H1 (cell line): ENCODE measurements around the gene DBR1. TPM values are rescaled to one million over a fixed set of nuclear protein-coding genes. Genes with fewer than 3 reads are reported as not detected.

Source experiments
- FOSL1 ChIP-seq: IDR thresholded peaks from 2 replicates; pipeline ENCODE4 v1.6.1; 2011; ENCODE audit warnings: mild to moderate bottlenecking, low read depth, low read length, moderate library complexity; ENCODE audit not compliant: insufficient read depth
- NANOG ChIP-seq: IDR thresholded peaks from 2 replicates; pipeline ENCODE4 v1.6.1; 2011; ENCODE audit warnings: low read length, low read depth, mild to moderate bottlenecking, inconsistent platforms; ENCODE audit not compliant: insufficient read depth, poor library complexity, severe bottlenecking
- POLR2AphosphoS5 ChIP-seq: IDR thresholded peaks from 2 replicates; pipeline ENCODE4 v1.6.1; 2011; ENCODE audit warnings: low read depth, low read length
- RAD21 ChIP-seq, 2 experiments: IDR thresholded peaks in 1 of 2; conservative IDR thresholded peaks in 1 of 2; 2 replicates each; pipeline ENCODE4 v1.6.1; 2011; ENCODE audit warnings: low read depth in 2 of 2, low read length in 2 of 2, improper control_type of control experiment in 1 of 2, inconsistent platforms in 1 of 2, mild to moderate bottlenecking in 1 of 2, moderate library complexity in 1 of 2
- RFX5 ChIP-seq: IDR thresholded peaks from 2 replicates; pipeline ENCODE4 v1.6.1; 2011; ENCODE audit warnings: low read depth, low read length, improper control_type of control experiment, borderline replicate concordance
- RXRA ChIP-seq: IDR thresholded peaks from 2 replicates; pipeline ENCODE4 v1.6.1; 2011; ENCODE audit warnings: low read depth, mild to moderate bottlenecking, low read length, moderate library complexity; ENCODE audit not compliant: insufficient read depth
- SIN3A ChIP-seq, 2 experiments: IDR thresholded peaks in 1 of 2; conservative IDR thresholded peaks in 1 of 2; 2 replicates each; pipeline ENCODE4 v1.6.1; 2011 to 2012; ENCODE audit warnings: low read length in 2 of 2, improper control_type of control experiment in 1 of 2, low read depth in 1 of 2, mild to moderate bottlenecking in 1 of 2
- SP1 ChIP-seq: IDR thresholded peaks from 2 replicates; pipeline ENCODE4 v1.6.1; 2011; ENCODE audit warnings: low read depth, low read length
- SUZ12 ChIP-seq: fragments of 200-600 bp; sonication (generic); IDR thresholded peaks from 2 replicates; pipeline ENCODE4 v1.6.1; 2012; ENCODE audit warnings: mild to moderate bottlenecking, inconsistent platforms, low read length, moderate library complexity, mixed read lengths
- TEAD4 ChIP-seq: IDR thresholded peaks from 2 replicates; pipeline ENCODE4 v1.6.1; 2012; ENCODE audit warnings: low read depth, low read length, inconsistent platforms, mixed read lengths
- polyA plus RNA-seq, 7 experiments: library from polyadenylated mRNA; depleted of rRNA in 3 of 7; stranded (reverse) in 5 of 7; unstranded in 2 of 7; fragments of >200 nt in 5 of 7; fragments of 200-250 nt in 2 of 7; gene quantifications; 1 replicate in 5 of 7; 2 replicates in 1 of 7; 4 replicates in 1 of 7; pipeline versions ENCODE4 v1.2.1 to v1.2.3, GENCODE V29; 2011 to 2013; ENCODE audit warnings: missing spikeins in 2 of 7, mixed read lengths in 2 of 7
- total RNA-seq: library from RNA; stranded (reverse); fragmentation: NEBNext Ultra II Directional; extraction: Animal tissue kit (Norgen Biotek cat#: 25700); gene quantifications from 2 replicates; pipeline ENCODE4 v1.2.1, GENCODE V29; 2021

DBR1 gene
- total and polyA plus RNA-seq, 2 of the 8 experiments (the other 6 are each of a cell fraction or from before 2014, with no cell fraction given): 10.1 to 18.3 TPM

- TF ChIP-seq FOSL1: no peak
- no peak for TF ChIP-seq SUZ12
- TF ChIP-seq NANOG: no peak
- TF ChIP-seq SIN3A (conservative IDR thresholded peaks at IDR 0.05 in 1 of 2, IDR thresholded peaks at IDR 0.05 in 1 of 2; ENCODE audit: low read depth in 1 of 2, low read length in 2 of 2): no peak
- no peak for TF ChIP-seq POLR2AphosphoS5
- TF ChIP-seq SP1: no peak
- no peak for TF ChIP-seq TEAD4
- TF ChIP-seq RAD21 (IDR thresholded peaks at IDR 0.05 in 1 of 2, conservative IDR thresholded peaks at IDR 0.05 in 1 of 2; ENCODE audit: low read depth in 2 of 2, low read length in 2 of 2): no peak
- no peak for TF ChIP-seq RFX5
- TF ChIP-seq RXRA: no peak
Measured at GRCh38 chr3:138125548-138126221, 49.0 kb downstream of the DBR1 start (continued).
